ENCODE measurements around the gene STH. TPM values are rescaled to one million over a fixed set of nuclear protein-coding genes. Genes with fewer than 3 reads are reported as not detected.

STH gene
- total and polyA plus RNA-seq, 2 donors from 2014 or later = not detected

DNA sequence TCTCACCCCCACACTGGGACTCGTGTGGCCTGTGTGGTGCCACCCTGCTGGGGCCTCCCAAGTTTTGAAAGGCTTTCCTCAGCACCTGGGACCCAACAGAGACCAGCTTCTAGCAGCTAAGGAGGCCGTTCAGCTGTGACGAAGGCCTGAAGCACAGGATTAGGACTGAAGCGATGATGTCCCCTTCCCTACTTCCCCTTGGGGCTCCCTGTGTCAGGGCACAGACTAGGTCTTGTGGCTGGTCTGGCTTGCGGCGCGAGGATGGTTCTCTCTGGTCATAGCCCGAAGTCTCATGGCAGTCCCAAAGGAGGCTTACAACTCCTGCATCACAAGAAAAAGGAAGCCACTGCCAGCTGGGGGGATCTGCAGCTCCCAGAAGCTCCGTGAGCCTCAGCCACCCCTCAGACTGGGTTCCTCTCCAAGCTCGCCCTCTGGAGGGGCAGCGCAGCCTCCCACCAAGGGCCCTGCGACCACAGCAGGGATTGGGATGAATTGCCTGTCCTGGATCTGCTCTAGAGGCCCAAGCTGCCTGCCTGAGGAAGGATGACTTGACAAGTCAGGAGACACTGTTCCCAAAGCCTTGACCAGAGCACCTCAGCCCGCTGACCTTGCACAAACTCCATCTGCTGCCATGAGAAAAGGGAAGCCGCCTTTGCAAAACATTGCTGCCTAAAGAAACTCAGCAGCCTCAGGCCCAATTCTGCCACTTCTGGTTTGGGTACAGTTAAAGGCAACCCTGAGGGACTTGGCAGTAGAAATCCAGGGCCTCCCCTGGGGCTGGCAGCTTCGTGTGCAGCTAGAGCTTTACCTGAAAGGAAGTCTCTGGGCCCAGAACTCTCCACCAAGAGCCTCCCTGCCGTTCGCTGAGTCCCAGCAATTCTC, 27.4 kb downstream of the STH start:
- H3K36me3 ChIP-seq (ENCODE audit: control insufficient read depth in 2 of 3, insufficient read depth in 3 of 3, low read length in 3 of 3) = peaks cover 6 to 21% (median 14%) of the 10 kb centered on the region in 3 donors
- intact Hi-C loops (cut with DNase I) = no loop called here
- no peak for TF ChIP-seq CTCF (IDR thresholded peaks at IDR 0.05; ENCODE audit: borderline replicate concordance, extremely low read depth, insufficient read depth)
- DNase-seq = peak in 1 of 5 donors; percentile 48
- no peak overlapping the region for H3K9ac ChIP-seq (ENCODE audit: low read length in 3 of 3)
- no peaks in the 10 kb centered on the region for H3K9me3 ChIP-seq (ENCODE audit: control insufficient read depth in 2 of 3, insufficient read depth in 1 of 3, low read length in 3 of 3)
- H3K4me3 ChIP-seq (ENCODE audit: low read length in 3 of 3) = no peak overlapping the region
- no peaks in the 10 kb centered on the region for H3K4me1 ChIP-seq (ENCODE audit: control insufficient read depth in 2 of 3, insufficient read depth in 2 of 3, low read depth in 1 of 3, low read length in 3 of 3)
- no peak overlapping the region for H3K27ac ChIP-seq (ENCODE audit: low read depth in 2 of 2, low read length in 2 of 2)
- no peaks in the 10 kb centered on the region for H3K27me3 ChIP-seq (ENCODE audit: control insufficient read depth, insufficient read depth, low read length)
- FAIRE-seq = no peak

DNA sequence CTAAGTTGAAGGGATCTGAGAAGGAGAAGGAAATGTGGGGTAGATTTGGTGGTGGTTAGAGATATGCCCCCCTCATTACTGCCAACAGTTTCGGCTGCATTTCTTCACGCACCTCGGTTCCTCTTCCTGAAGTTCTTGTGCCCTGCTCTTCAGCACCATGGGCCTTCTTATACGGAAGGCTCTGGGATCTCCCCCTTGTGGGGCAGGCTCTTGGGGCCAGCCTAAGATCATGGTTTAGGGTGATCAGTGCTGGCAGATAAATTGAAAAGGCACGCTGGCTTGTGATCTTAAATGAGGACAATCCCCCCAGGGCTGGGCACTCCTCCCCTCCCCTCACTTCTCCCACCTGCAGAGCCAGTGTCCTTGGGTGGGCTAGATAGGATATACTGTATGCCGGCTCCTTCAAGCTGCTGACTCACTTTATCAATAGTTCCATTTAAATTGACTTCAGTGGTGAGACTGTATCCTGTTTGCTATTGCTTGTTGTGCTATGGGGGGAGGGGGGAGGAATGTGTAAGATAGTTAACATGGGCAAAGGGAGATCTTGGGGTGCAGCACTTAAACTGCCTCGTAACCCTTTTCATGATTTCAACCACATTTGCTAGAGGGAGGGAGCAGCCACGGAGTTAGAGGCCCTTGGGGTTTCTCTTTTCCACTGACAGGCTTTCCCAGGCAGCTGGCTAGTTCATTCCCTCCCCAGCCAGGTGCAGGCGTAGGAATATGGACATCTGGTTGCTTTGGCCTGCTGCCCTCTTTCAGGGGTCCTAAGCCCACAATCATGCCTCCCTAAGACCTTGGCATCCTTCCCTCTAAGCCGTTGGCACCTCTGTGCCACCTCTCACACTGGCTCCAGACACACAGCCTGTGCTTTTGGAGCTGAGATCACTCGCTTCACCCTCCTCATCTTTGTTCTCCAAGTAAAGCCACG, 28.3 kb downstream of the STH start:
- peak in 1 of 5 donors; percentile 9 for DNase-seq
- H3K9ac ChIP-seq (ENCODE audit: low read length in 3 of 3) = no peak overlapping the region

DNA sequence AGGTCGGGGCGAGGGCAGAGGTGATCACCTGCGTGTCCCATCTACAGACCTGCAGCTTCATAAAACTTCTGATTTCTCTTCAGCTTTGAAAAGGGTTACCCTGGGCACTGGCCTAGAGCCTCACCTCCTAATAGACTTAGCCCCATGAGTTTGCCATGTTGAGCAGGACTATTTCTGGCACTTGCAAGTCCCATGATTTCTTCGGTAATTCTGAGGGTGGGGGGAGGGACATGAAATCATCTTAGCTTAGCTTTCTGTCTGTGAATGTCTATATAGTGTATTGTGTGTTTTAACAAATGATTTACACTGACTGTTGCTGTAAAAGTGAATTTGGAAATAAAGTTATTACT, 28.9 kb downstream of the STH start:
- Histone ChIP-seq H3K4me1 (ENCODE audit: control insufficient read depth in 2 of 3, insufficient read depth in 2 of 3, low read depth in 1 of 3, low read length in 3 of 3) (no peaks in the 10 kb centered on the region), H3K27ac (ENCODE audit: low read depth in 2 of 2, low read length in 2 of 2) (no peak overlapping the region), H3K27me3 (ENCODE audit: control insufficient read depth, insufficient read depth, low read length) (no peaks in the 10 kb centered on the region), H3K9ac (ENCODE audit: low read length in 3 of 3) (no peak overlapping the region), H3K9me3 (ENCODE audit: control insufficient read depth in 2 of 3, insufficient read depth in 1 of 3, low read length in 3 of 3) (no peaks in the 10 kb centered on the region), H3K36me3 (ENCODE audit: control insufficient read depth in 2 of 3, insufficient read depth in 3 of 3, low read length in 3 of 3) (peaks cover 8 to 36% (median 22%) of the 10 kb centered on the region in 3 donors), H3K4me3 (ENCODE audit: low read length in 3 of 3) (no peak overlapping the region)
- no peak for DNase-seq
- no peak for FAIRE-seq
- intact Hi-C loops (cut with DNase I) = no loop called here
- no peak for TF ChIP-seq CTCF (IDR thresholded peaks at IDR 0.05; ENCODE audit: borderline replicate concordance, extremely low read depth, insufficient read depth)

More for the DNA sequence above, 28.3 kb downstream of the STH start:
- H3K36me3 ChIP-seq (ENCODE audit: control insufficient read depth in 2 of 3, insufficient read depth in 3 of 3, low read length in 3 of 3) = peaks cover 6 to 30% (median 18%) of the 10 kb centered on the region in 3 donors
- no peak for TF ChIP-seq CTCF (IDR thresholded peaks at IDR 0.05; ENCODE audit: borderline replicate concordance, extremely low read depth, insufficient read depth)
- H3K9me3 ChIP-seq (ENCODE audit: control insufficient read depth in 2 of 3, insufficient read depth in 1 of 3, low read length in 3 of 3) = no peaks in the 10 kb centered on the region
- H3K27ac ChIP-seq (ENCODE audit: low read depth in 2 of 2, low read length in 2 of 2) = no peak overlapping the region
- no peaks in the 10 kb centered on the region for H3K27me3 ChIP-seq (ENCODE audit: control insufficient read depth, insufficient read depth, low read length)
- no peaks in the 10 kb centered on the region for H3K4me1 ChIP-seq (ENCODE audit: control insufficient read depth in 2 of 3, insufficient read depth in 2 of 3, low read depth in 1 of 3, low read length in 3 of 3)
- intact Hi-C loops (cut with DNase I) = no loop called here
- no peak overlapping the region for H3K4me3 ChIP-seq (ENCODE audit: low read length in 3 of 3)
- FAIRE-seq = no peak
